Aorta (tissue), 5 donors: ENCODE results near the gene DPF3. TPM values are rescaled to one million over a fixed set of nuclear protein-coding genes. Genes with fewer than 3 reads are reported as not detected.
"Not testable (repeated sequence)": the region's sequence is repeated elsewhere in the genome, so short reads cannot be mapped to it uniquely, and the experiment has no call there.

Experiments
- ATAC-seq: fragments of 200-7000 bp; cut with Tn5 transposase; one replicate; pipeline ENCODE4 v1.9.1; 2022; ENCODE audit warnings: moderate library complexity; ENCODE audit not compliant: low FRiP score
- DNase-seq, 2 donors: peaks; one replicate each; pipeline ENCODE4 v3.0.0-alpha.2; 2020
- H3K27ac ChIP-seq, 2 donors: one replicate each; pipeline ENCODE4 v1.5.1; 2013; ENCODE audit warnings: low read length in 2 of 2, mild to moderate bottlenecking in 2 of 2, moderate library complexity in 2 of 2, control low read depth in 1 of 2, inconsistent platforms in 1 of 2, low read depth in 1 of 2
- H3K27me3 ChIP-seq, 2 donors: one replicate each; pipeline ENCODE4 v1.6.1; 2013; ENCODE audit warnings: control low read depth in 1 of 2, low read length in 1 of 2, mild to moderate bottlenecking in 1 of 2, moderate library complexity in 1 of 2; ENCODE audit not compliant: insufficient read depth in 2 of 2, control insufficient read depth in 1 of 2
- H3K36me3 ChIP-seq, 2 donors: one replicate each; pipeline ENCODE4 v1.6.1; 2013; ENCODE audit warnings: control low read depth in 1 of 2, low read length in 1 of 2, mild to moderate bottlenecking in 1 of 2; ENCODE audit not compliant: insufficient read depth in 2 of 2, control insufficient read depth in 1 of 2
- H3K4me1 ChIP-seq, 2 donors: one replicate each; pipeline ENCODE4 v1.6.1; 2013; ENCODE audit warnings: low read length in 2 of 2, control low read depth in 1 of 2, mild to moderate bottlenecking in 1 of 2, moderate library complexity in 1 of 2; ENCODE audit not compliant: insufficient read depth in 2 of 2, control insufficient read depth in 1 of 2
- H3K4me3 ChIP-seq, 2 donors: one replicate each; pipeline ENCODE4 v1.5.1; 2013; ENCODE audit warnings: low read length in 2 of 2, control low read depth in 1 of 2, mild to moderate bottlenecking in 1 of 2
- H3K9me3 ChIP-seq: one replicate; pipeline ENCODE4 v1.6.1; 2013; ENCODE audit warnings: mild to moderate bottlenecking, low read length; ENCODE audit not compliant: control insufficient read depth
- WGBS, 2 donors: extraction: QIAGEN DNeasy Blood & Tissue Kit; methylation state at CpG; one replicate each; pipeline ENCODE4 v1.1.7; 2013; 5-methylcytosine and 5-hydroxymethylcytosine counted together
- intact Hi-C, 2 donors: fragments of 100-400 bp; cut with DNase I; formaldehyde crosslinking; loops; one replicate each; pipeline versions ENCODE4 v1.14.2 to v1.15.0; 2022
- polyA plus RNA-seq, 2 donors: library from polyadenylated mRNA; stranded (reverse); fragments of 200-250 nt; gene quantifications; one replicate each; pipeline ENCODE4 v1.2.3, GENCODE V29; 2013
- total RNA-seq, 2 donors: library from RNA; stranded (reverse); fragmentation: NEBNext Ultra II Directional; extraction: Animal tissue kit (Norgen Biotek cat#: 25700); gene quantifications; one replicate each; pipeline ENCODE4 v1.2.1, GENCODE V29; 2021
- donor health status: healthy with polysubstance abuse.
- donor health status: Bipolar disorder and iron deficiency.
- donor health status: DM: no; HTN: no; CAD: no.
- donor health status: DM: no; HTN: no; CAD: no.
- donor health status: DM: yes; HTN: yes; CAD: no.

Gene DPF3
- total and polyA plus RNA-seq, 4 donors, result 0.15 to 2.2 (median 0.70) TPM

- ATAC-seq, result no peak
- no peaks in the 10 kb centered on the region for H3K27me3 ChIP-seq
- intact Hi-C loops, result no loop called here
- H3K36me3 ChIP-seq, result no peaks in the 10 kb centered on the region
- H3K4me3 ChIP-seq, result no peak overlapping the region
- H3K27ac ChIP-seq, result no peak overlapping the region
- H3K9me3 ChIP-seq, result no peaks in the 10 kb centered on the region
- DNase-seq, result no peak
- no peaks in the 10 kb centered on the region for H3K4me1 ChIP-seq
- WGBS, 2 donors, result 60 to 83% methylated on average over 2 of the region's 2 CpGs
These were observed 12.4 kb downstream of the DPF3 start for GRCh38 chr14:72881543-72881942.

GRCh38 chr14:72880820-72881219, 13.1 kb downstream of the DPF3 start:
- H3K9me3 ChIP-seq, result no peaks in the 10 kb centered on the region
- no peak overlapping the region for H3K27ac ChIP-seq
- H3K4me3 ChIP-seq, result no peak overlapping the region
- DNase-seq (no peak), ATAC-seq (no peak)
- 82 to 90% methylated on average over 2 of the region's 2 CpGs for WGBS, 2 donors
- no peaks in the 10 kb centered on the region for H3K27me3 ChIP-seq
- H3K36me3 ChIP-seq, result no peaks in the 10 kb centered on the region
- no peaks in the 10 kb centered on the region for H3K4me1 ChIP-seq
- intact Hi-C loops, result no loop called here

GRCh38 chr14:72880164-72880563, 13.7 kb downstream of the DPF3 start:
- DNase-seq (no peak), ATAC-seq (no peak)
- H3K27me3 ChIP-seq, result no peaks in the 10 kb centered on the region
- 81 to 92% methylated on average over 2 of the region's 2 CpGs for WGBS, 2 donors
- H3K36me3 ChIP-seq, result no peaks in the 10 kb centered on the region
- no peak overlapping the region for H3K27ac ChIP-seq
- H3K4me3 ChIP-seq, result no peak overlapping the region
- intact Hi-C loops, result no loop called here
- no peaks in the 10 kb centered on the region for H3K4me1 ChIP-seq
- no peaks in the 10 kb centered on the region for H3K9me3 ChIP-seq

GRCh38 chr14:72879431-72879830, 14.5 kb downstream of the DPF3 start:
- Histone ChIP-seq H3K27me3 (no peaks in the 10 kb centered on the region), H3K4me1 (no peaks in the 10 kb centered on the region), H3K27ac (no peak overlapping the region), H3K36me3 (no peaks in the 10 kb centered on the region), H3K9me3 (no peaks in the 10 kb centered on the region), H3K4me3 (no peak overlapping the region)
- ATAC-seq (no peak), DNase-seq (no peak)
- whole genome bisulfite sequencing, 2 donors, result 93% methylated on average over 6 of the region's 6 CpGs
- intact Hi-C loops, result no loop called here

- no peaks in the 10 kb centered on the region for H3K36me3 ChIP-seq
- WGBS, 2 donors, result 90 to 95% methylated on average over 5 of the region's 5 CpGs
- intact Hi-C loops, result no loop called here
- ATAC-seq (no peak), DNase-seq (no peak)
- no peaks in the 10 kb centered on the region for H3K4me1 ChIP-seq
- H3K4me3 ChIP-seq, result no peak overlapping the region
- no peaks in the 10 kb centered on the region for H3K27me3 ChIP-seq
- H3K27ac ChIP-seq, result no peak overlapping the region
- H3K9me3 ChIP-seq, result no peaks in the 10 kb centered on the region
These were observed 15.2 kb downstream of the DPF3 start for GRCh38 chr14:72878746-72879145.

GRCh38 chr14:72876710-72877063, 17.2 kb downstream of the DPF3 start:
- ATAC-seq, result no peak
- 32 to 55% methylated on average over 4 of the region's 4 CpGs for WGBS, 2 donors
- Histone ChIP-seq H3K9me3 (no peaks in the 10 kb centered on the region), H3K4me1 (no peaks in the 10 kb centered on the region), H3K27ac (no peak overlapping the region), H3K36me3 (no peaks in the 10 kb centered on the region), H3K4me3 (no peak overlapping the region), H3K27me3 (no peaks in the 10 kb centered on the region)
- no peak for DNase-seq
- intact Hi-C loops, result no loop called here

GRCh38 chr14:72876005-72876709, 17.7 kb downstream of the DPF3 start:
- H3K4me3 ChIP-seq, result no peak overlapping the region
- no peaks in the 10 kb centered on the region for H3K27me3 ChIP-seq
- DNase-seq (no peak), ATAC-seq (no peak)
- 59 to 74% methylated on average over 9 of the region's 9 CpGs for WGBS, 2 donors
- no peaks in the 10 kb centered on the region for H3K36me3 ChIP-seq
- intact Hi-C loops, result no loop called here
- H3K9me3 ChIP-seq, result no peaks in the 10 kb centered on the region
- H3K4me1 ChIP-seq, result no peaks in the 10 kb centered on the region
- H3K27ac ChIP-seq, result no peak overlapping the region

GRCh38 chr14:72870878-72871277, 23.0 kb downstream of the DPF3 start:
- WGBS, 2 donors, result 90 to 91% methylated on average over 4 of the region's 4 CpGs
- intact Hi-C loops, H3K4me1 ChIP-seq, H3K4me3 ChIP-seq, H3K36me3 ChIP-seq, H3K27ac ChIP-seq, DNase-seq, H3K27me3 ChIP-seq, H3K9me3 ChIP-seq, ATAC-seq: not testable (repeated sequence)

GRCh38 chr14:72869407-72870329, 24.2 kb downstream of the DPF3 start:
- WGBS, 2 donors, result 70 to 74% methylated on average over 8 of the region's 8 CpGs
- no peaks in the 10 kb centered on the region for H3K36me3 ChIP-seq
- no peak overlapping the region for H3K4me3 ChIP-seq
- intact Hi-C loops, result no loop called here
- DNase-seq (no peak), ATAC-seq (no peak)
- no peaks in the 10 kb centered on the region for H3K9me3 ChIP-seq
- H3K27ac ChIP-seq, result no peak overlapping the region
- H3K27me3 ChIP-seq, result no peaks in the 10 kb centered on the region
- H3K4me1 ChIP-seq, result no peaks in the 10 kb centered on the region
